GM23338 (cell line): ENCODE measurements around the gene RPAP2. TPM values are rescaled to one million over a fixed set of nuclear protein-coding genes. Genes with fewer than 3 reads are reported as not detected.

Source experiments
- ATAC-seq: fragments of 200-7000 bp; cut with Tn5 transposase; 3 replicates; pipeline ENCODE4 v1.9.1; 2020
- DNase-seq: peaks from one replicate; pipeline ENCODE4 v3.0.0-alpha.2; 2015; ENCODE audit warnings: low spot score
- H2AFZ ChIP-seq: fragments of 200-600 bp; sonication (generic); 2 replicates; pipeline ENCODE4 v1.8.0; 2016; ENCODE audit warnings: antibody characterized with exemption, mild to moderate bottlenecking, moderate library complexity
- H3F3A ChIP-seq: fragments of 200-600 bp; sonication (generic); replicated peaks from 2 replicates; pipeline ENCODE4 v1.8.0; 2017; ENCODE audit warnings: antibody characterized with exemption, mixed run types, low read depth
- H3K27ac ChIP-seq: fragments of 200-600 bp; sonication (generic); 2 replicates; pipeline ENCODE4 v1.6.1; 2016; ENCODE audit warnings: low read depth
- H3K27me3 ChIP-seq: fragments of 200-600 bp; sonication (generic); 2 replicates; pipeline ENCODE4 v1.8.0; 2016; ENCODE audit warnings: mild to moderate bottlenecking, mixed run types, moderate library complexity; ENCODE audit not compliant: insufficient read depth
- H3K36me3 ChIP-seq: fragments of 200-600 bp; sonication (generic); 2 replicates; pipeline ENCODE4 v1.8.0; 2016; ENCODE audit warnings: mild to moderate bottlenecking; ENCODE audit not compliant: insufficient read depth
- H3K4me1 ChIP-seq: fragments of 200-600 bp; sonication (generic); 2 replicates; pipeline ENCODE4 v1.8.0; 2016; ENCODE audit warnings: mild to moderate bottlenecking, moderate library complexity; ENCODE audit not compliant: insufficient read depth
- H3K4me2 ChIP-seq: fragments of 200-600 bp; sonication (generic); 2 replicates; pipeline ENCODE4 v1.7.1; 2017; ENCODE audit warnings: mixed run types
- H3K4me3 ChIP-seq: fragments of 200-600 bp; sonication (generic); 2 replicates; pipeline ENCODE4 v1.6.1; 2016; ENCODE audit warnings: mixed run types
- H3K79me2 ChIP-seq: fragments of 200-600 bp; sonication (generic); replicated peaks from 2 replicates; pipeline ENCODE4 v1.8.0; 2017; ENCODE audit warnings: mild to moderate bottlenecking; ENCODE audit not compliant: insufficient read depth
- H3K9me2 ChIP-seq: fragments of 200-600 bp; sonication (generic); 2 replicates; pipeline ENCODE4 v1.8.0; 2017; ENCODE audit not compliant: insufficient read depth
- H4K20me1 ChIP-seq: fragments of 200-600 bp; sonication (generic); replicated peaks from 2 replicates; pipeline ENCODE4 v1.8.0; 2017; ENCODE audit warnings: mild to moderate bottlenecking; ENCODE audit not compliant: insufficient read depth
- H3K27ac Mint-ChIP-seq: 2 replicates; pipeline ENCODE4 v1.8.0; 2020; ENCODE audit warnings: inconsistent platforms, mild to moderate bottlenecking, moderate library complexity, mixed read lengths
- H3K27me3 Mint-ChIP-seq: 3 replicates; pipeline ENCODE4 v1.8.0; 2022; ENCODE audit warnings: low read depth, mild to moderate bottlenecking, moderate library complexity, mixed read lengths, inconsistent platforms; ENCODE audit not compliant: insufficient read depth, poor library complexity
- H3K36me3 Mint-ChIP-seq: 3 replicates; pipeline ENCODE4 v1.8.0; 2021; ENCODE audit warnings: low read depth, mild to moderate bottlenecking, inconsistent platforms, moderate library complexity, mixed read lengths
- H3K4me1 Mint-ChIP-seq: 3 replicates; pipeline ENCODE4 v1.8.0; 2020; ENCODE audit warnings: mild to moderate bottlenecking, inconsistent platforms, mixed read lengths
- H3K4me3 Mint-ChIP-seq: 3 replicates; pipeline ENCODE4 v1.8.0; 2021; ENCODE audit warnings: moderate library complexity, mild to moderate bottlenecking, inconsistent platforms, mixed read lengths
- H3K9me3 Mint-ChIP-seq: 3 replicates; pipeline ENCODE4 v1.8.0; 2020; ENCODE audit warnings: moderate library complexity, mild to moderate bottlenecking, inconsistent platforms, mixed read lengths
- CREB1 ChIP-seq: fragments of 250-450 bp; sonication (Bioruptor Pico); IDR thresholded peaks from 2 replicates; pipeline ENCODE4 v1.5.0; 2020; ENCODE audit warnings: low read depth, mild to moderate bottlenecking, moderate library complexity
- ETS1 ChIP-seq: IDR thresholded peaks from 2 replicates; pipeline ENCODE4 v1.6.1; 2016; ENCODE audit warnings: antibody characterized with exemption
- EZH2 ChIP-seq: fragments of 200-600 bp; sonication (generic); IDR thresholded peaks from one replicate; pipeline ENCODE4 v1.8.0; 2017; ENCODE audit warnings: antibody characterized with exemption, mild to moderate bottlenecking, low read depth; ENCODE audit not compliant: unreplicated experiment
- EZH2phosphoT487 ChIP-seq: fragments of 200-600 bp; sonication (generic); IDR thresholded peaks from one replicate; pipeline ENCODE4 v1.8.1; 2018; ENCODE audit warnings: antibody characterized with exemption; ENCODE audit not compliant: unreplicated experiment
- JUNB ChIP-seq: IDR thresholded peaks from one replicate; pipeline ENCODE4 v1.6.1; 2016; ENCODE audit warnings: antibody characterized with exemption; ENCODE audit not compliant: unreplicated experiment
- NANOG ChIP-seq: IDR thresholded peaks from 2 replicates; pipeline ENCODE4 v1.6.1; 2016; ENCODE audit warnings: antibody characterized with exemption, borderline replicate concordance
- POLR2AphosphoS5 ChIP-seq: IDR thresholded peaks from 2 replicates; pipeline ENCODE4 v1.6.1; 2016; ENCODE audit warnings: antibody characterized with exemption, low read depth
- STAT1 ChIP-seq: IDR thresholded peaks from one replicate; pipeline ENCODE4 v1.6.1; 2016; ENCODE audit warnings: antibody characterized with exemption; ENCODE audit not compliant: unreplicated experiment
- ZNF114 ChIP-seq: fragments of 250-450 bp; sonication (Bioruptor Pico); IDR thresholded peaks from 2 replicates; pipeline ENCODE4 v1.5.0; 2020; ENCODE audit warnings: mild to moderate bottlenecking, moderate library complexity
- ZNF331 ChIP-seq: fragments of 250-450 bp; sonication (Bioruptor Pico); IDR thresholded peaks from 2 replicates; pipeline ENCODE4 v1.5.0; 2020; ENCODE audit warnings: low read depth, mild to moderate bottlenecking, moderate library complexity
- ZNF462 ChIP-seq: fragments of 250-450 bp; sonication (Bioruptor Pico); IDR thresholded peaks from 2 replicates; pipeline ENCODE4 v1.5.0; 2020; ENCODE audit warnings: mild to moderate bottlenecking, moderate library complexity
- polyA plus RNA-seq: library from polyadenylated mRNA; unstranded; fragments of >200 nt; fragmentation: Nextera tagmentation; extraction: Ambion mirVana; gene quantifications from 2 replicates; pipeline ENCODE4 v1.2.1, GENCODE V29; 2016
- total RNA-seq: library from RNA; depleted of rRNA; stranded (reverse); fragments of >200 nt; shearing (Covaris generic); gene quantifications from 2 replicates; pipeline ENCODE4 v1.2.3, GENCODE V29; 2014
- TF ChIP-seq, protein P1 (sequence below): IDR thresholded peaks from one replicate; pipeline ENCODE4 v1.6.1; 2018; ENCODE audit warnings: antibody characterized with exemption; ENCODE audit not compliant: unreplicated experiment
- TF ChIP-seq, protein P2 (sequence below), 2 experiments: fragments of 200-600 bp in 1 of 2; sonication (generic) in 1 of 2; conservative IDR thresholded peaks; 2 replicates each; pipeline versions ENCODE4 v1.5.1 to v1.6.1; 2016 to 2017; ENCODE audit warnings: antibody characterized with exemption in 2 of 2, low read depth in 2 of 2, mild to moderate bottlenecking in 2 of 2, moderate library complexity in 1 of 2

The RPAP2 gene
- total and polyA plus RNA-seq, 2 experiments from 2014 or later = 26.6 to 30.4 TPM

- no peak overlapping the region for H3K4me3 Mint-ChIP-seq
- no peaks in the 10 kb centered on the region for H3F3A ChIP-seq
- no peak overlapping the region for H3K4me3 ChIP-seq
- DNase-seq (no peak), ATAC-seq (no peak)
- no peak overlapping the region for H3K4me2 ChIP-seq
- peaks cover 6% of the 10 kb centered on the region for H3K27me3 Mint-ChIP-seq
- TF ChIP-seq, protein P1, sequence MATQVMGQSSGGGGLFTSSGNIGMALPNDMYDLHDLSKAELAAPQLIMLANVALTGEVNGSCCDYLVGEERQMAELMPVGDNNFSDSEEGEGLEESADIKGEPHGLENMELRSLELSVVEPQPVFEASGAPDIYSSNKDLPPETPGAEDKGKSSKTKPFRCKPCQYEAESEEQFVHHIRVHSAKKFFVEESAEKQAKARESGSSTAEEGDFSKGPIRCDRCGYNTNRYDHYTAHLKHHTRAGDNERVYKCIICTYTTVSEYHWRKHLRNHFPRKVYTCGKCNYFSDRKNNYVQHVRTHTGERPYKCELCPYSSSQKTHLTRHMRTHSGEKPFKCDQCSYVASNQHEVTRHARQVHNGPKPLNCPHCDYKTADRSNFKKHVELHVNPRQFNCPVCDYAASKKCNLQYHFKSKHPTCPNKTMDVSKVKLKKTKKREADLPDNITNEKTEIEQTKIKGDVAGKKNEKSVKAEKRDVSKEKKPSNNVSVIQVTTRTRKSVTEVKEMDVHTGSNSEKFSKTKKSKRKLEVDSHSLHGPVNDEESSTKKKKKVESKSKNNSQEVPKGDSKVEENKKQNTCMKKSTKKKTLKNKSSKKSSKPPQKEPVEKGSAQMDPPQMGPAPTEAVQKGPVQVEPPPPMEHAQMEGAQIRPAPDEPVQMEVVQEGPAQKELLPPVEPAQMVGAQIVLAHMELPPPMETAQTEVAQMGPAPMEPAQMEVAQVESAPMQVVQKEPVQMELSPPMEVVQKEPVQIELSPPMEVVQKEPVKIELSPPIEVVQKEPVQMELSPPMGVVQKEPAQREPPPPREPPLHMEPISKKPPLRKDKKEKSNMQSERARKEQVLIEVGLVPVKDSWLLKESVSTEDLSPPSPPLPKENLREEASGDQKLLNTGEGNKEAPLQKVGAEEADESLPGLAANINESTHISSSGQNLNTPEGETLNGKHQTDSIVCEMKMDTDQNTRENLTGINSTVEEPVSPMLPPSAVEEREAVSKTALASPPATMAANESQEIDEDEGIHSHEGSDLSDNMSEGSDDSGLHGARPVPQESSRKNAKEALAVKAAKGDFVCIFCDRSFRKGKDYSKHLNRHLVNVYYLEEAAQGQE = no peak
- no peak for TF ChIP-seq ZNF462 (CRISPR knock-in tag)
- no peak for TF ChIP-seq ZNF331
- TF ChIP-seq EZH2phosphoT487 = no peak
- TF ChIP-seq ETS1 = no peak
- no peak for TF ChIP-seq NANOG
- no peak for TF ChIP-seq POLR2AphosphoS5
- no peak for TF ChIP-seq EZH2
- TF ChIP-seq, protein P2, sequence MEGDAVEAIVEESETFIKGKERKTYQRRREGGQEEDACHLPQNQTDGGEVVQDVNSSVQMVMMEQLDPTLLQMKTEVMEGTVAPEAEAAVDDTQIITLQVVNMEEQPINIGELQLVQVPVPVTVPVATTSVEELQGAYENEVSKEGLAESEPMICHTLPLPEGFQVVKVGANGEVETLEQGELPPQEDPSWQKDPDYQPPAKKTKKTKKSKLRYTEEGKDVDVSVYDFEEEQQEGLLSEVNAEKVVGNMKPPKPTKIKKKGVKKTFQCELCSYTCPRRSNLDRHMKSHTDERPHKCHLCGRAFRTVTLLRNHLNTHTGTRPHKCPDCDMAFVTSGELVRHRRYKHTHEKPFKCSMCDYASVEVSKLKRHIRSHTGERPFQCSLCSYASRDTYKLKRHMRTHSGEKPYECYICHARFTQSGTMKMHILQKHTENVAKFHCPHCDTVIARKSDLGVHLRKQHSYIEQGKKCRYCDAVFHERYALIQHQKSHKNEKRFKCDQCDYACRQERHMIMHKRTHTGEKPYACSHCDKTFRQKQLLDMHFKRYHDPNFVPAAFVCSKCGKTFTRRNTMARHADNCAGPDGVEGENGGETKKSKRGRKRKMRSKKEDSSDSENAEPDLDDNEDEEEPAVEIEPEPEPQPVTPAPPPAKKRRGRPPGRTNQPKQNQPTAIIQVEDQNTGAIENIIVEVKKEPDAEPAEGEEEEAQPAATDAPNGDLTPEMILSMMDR (conservative IDR thresholded peaks at IDR 0.05; ENCODE audit: low read depth in 2 of 2) = no peak
- TF ChIP-seq ZNF114 (CRISPR knock-in tag) = no peak
- no peak for TF ChIP-seq CREB1
- TF ChIP-seq STAT1 = no peak
- TF ChIP-seq JUNB = no peak
- H3K79me2 ChIP-seq = no peaks in the 10 kb centered on the region
- no peaks in the 10 kb centered on the region; the same call in 1 of the 2 replicates for H3K4me1 ChIP-seq
- H3K9me3 Mint-ChIP-seq = peaks cover 19% of the 10 kb centered on the region
- peaks cover 9% of the 10 kb centered on the region for H3K36me3 Mint-ChIP-seq
- H3K27ac Mint-ChIP-seq = no peak overlapping the region
- H3K36me3 ChIP-seq = no peaks in the 10 kb centered on the region
- no peaks in the 10 kb centered on the region for H3K27me3 ChIP-seq
- no peaks in the 10 kb centered on the region; the same call in 1 of the 2 replicates for H3K9me2 ChIP-seq
- peaks cover 9% of the 10 kb centered on the region; the same call in 2 of the 3 replicates for H3K4me1 Mint-ChIP-seq
- no peaks in the 10 kb centered on the region for H4K20me1 ChIP-seq
- no peak overlapping the region for H3K27ac ChIP-seq
- H2AFZ ChIP-seq = no peak overlapping the region; the same call in 1 of the 2 replicates
Measured at GRCh38 chr1:92439291-92439690, 140.4 kb downstream of the RPAP2 start.
